ENCODE data around the gene MRPS21.

Gene MRPS21

GRCh38 chr1:150280138-150280707, 13.4 kb upstream of the MRPS21 start:
- no peak for TF ChIP-seq CTCF (conservative IDR thresholded peaks at IDR 0.05; ENCODE audit: low read depth)
- ChIA-PET POLR2A (ENCODE audit: low non-redundant PET) (no interaction called here), CTCF (interaction anchor here (0.5 to 3.8 kb wide), 3 partner anchors 24 to 127 kb away, joined by 3 to 21 read pairs (median 5); no protein-coding TSS in a partner anchor)
- H3K27ac ChIP-seq, result peak overlapping the region; percentile 65
- DNase-seq (ENCODE audit: low spot score), result no peak

- peak; percentile 80 for TF ChIP-seq CTCF (conservative IDR thresholded peaks at IDR 0.05; ENCODE audit: low read depth)
- peak; percentile 56 for DNase-seq (ENCODE audit: low spot score)
- CTCF ChIA-PET, result interaction anchor here (0.6 to 3.8 kb wide), 6 partner anchors 9 to 685 kb away, joined by 3 to 21 read pairs (median 4); partner anchors contain the start of genes APH1A, C1orf54 and CA14
- peak overlapping the region; percentile 97 for H3K27ac ChIP-seq
- POLR2A ChIA-PET (ENCODE audit: low non-redundant PET), result no interaction called here
Observed at GRCh38 chr1:150281221-150281757, 12.4 kb upstream of the MRPS21 start.

- ChIA-PET POLR2A (ENCODE audit: low non-redundant PET) (interaction anchor here (0.6 to 1.0 kb wide), 2 partner anchors 9 to 12 kb away, joined by 3 to 7 read pairs; no protein-coding TSS in a partner anchor), CTCF (interaction anchor here (0.6 to 3.8 kb wide), 7 partner anchors 10 to 684 kb away, joined by 3 to 21 read pairs (median 4); partner anchors contain the start of genes APH1A, C1orf54 and CA14)
- DNase-seq (ENCODE audit: low spot score), result peak; percentile 98
- TF ChIP-seq CTCF (conservative IDR thresholded peaks at IDR 0.05; ENCODE audit: low read depth), result no peak
- H3K27ac ChIP-seq, result peak within 1 kb of the TSS; percentile 97
Observed at GRCh38 chr1:150281758-150282557, 11.7 kb upstream of the MRPS21 start, which contains the start of gene CIART. Gene CIART, plus strand, starts transcription at chr1:150282554. Its CDS starts 714 bp downstream, at chr1:150283268.

- DNase-seq (ENCODE audit: low spot score), result no peak
- ChIA-PET CTCF (interaction anchor here (0.6 to 3.8 kb wide), 2 partner anchors 27 to 61 kb away, joined by 3 to 21 read pairs; no protein-coding TSS in a partner anchor), POLR2A (ENCODE audit: low non-redundant PET) (interaction anchor here (0.6 to 1.0 kb wide), 2 partner anchors 8 to 12 kb away, joined by 3 to 7 read pairs; no protein-coding TSS in a partner anchor)
- H3K27ac ChIP-seq, result peak overlapping the region; percentile 97
- TF ChIP-seq CTCF (conservative IDR thresholded peaks at IDR 0.05; ENCODE audit: low read depth), result no peak
Observed at GRCh38 chr1:150282558-150282958, 11.1 kb upstream of the MRPS21 start.

GRCh38 chr1:150283260-150283659, 10.4 kb upstream of the MRPS21 start:
- DNase-seq (ENCODE audit: low spot score), result no peak
- ChIA-PET POLR2A (ENCODE audit: low non-redundant PET) (interaction anchor here (1.0 kb wide), 1 partner anchor 8 kb away, joined by 3 read pairs; no protein-coding TSS in a partner anchor), CTCF (interaction anchor here (3.8 kb wide), 1 partner anchor 27 kb away, joined by 21 read pairs; no protein-coding TSS in a partner anchor)
- TF ChIP-seq CTCF (conservative IDR thresholded peaks at IDR 0.05; ENCODE audit: low read depth), result no peak
- H3K27ac ChIP-seq, result peak overlapping the region; percentile 97

- ChIA-PET CTCF (no interaction called here), POLR2A (ENCODE audit: low non-redundant PET) (no interaction called here)
- no peak for TF ChIP-seq CTCF (conservative IDR thresholded peaks at IDR 0.05; ENCODE audit: low read depth)
- H3K27ac ChIP-seq, result no peak overlapping the region
- DNase-seq (ENCODE audit: low spot score), result no peak
Observed at GRCh38 chr1:150288382-150288781, 5.3 kb upstream of the MRPS21 start.

Data from RWPE1 (cell line).